Dermis blood vessel endothelial cell (primary cell): ENCODE measurements around the gene RGS10. TPM values are rescaled to one million over a fixed set of nuclear protein-coding genes. Genes with fewer than 3 reads are reported as not detected.
"Not testable (repeated sequence)": the region's sequence is repeated elsewhere in the genome, so short reads cannot be mapped to it uniquely, and the experiment has no call there.

Experiments used
- DNase-seq: peaks from one replicate; pipeline ENCODE4 v3.0.0; 2010
- total RNA-seq: library from RNA; depleted of rRNA; stranded (reverse); fragments of >200 nt; gene quantifications from 2 replicates; pipeline ENCODE4 v1.2.3, GENCODE V29; 2014

Gene RGS10
- total RNA-seq, 1 donor from 2014 or later, result 12.6 TPM

DNA sequence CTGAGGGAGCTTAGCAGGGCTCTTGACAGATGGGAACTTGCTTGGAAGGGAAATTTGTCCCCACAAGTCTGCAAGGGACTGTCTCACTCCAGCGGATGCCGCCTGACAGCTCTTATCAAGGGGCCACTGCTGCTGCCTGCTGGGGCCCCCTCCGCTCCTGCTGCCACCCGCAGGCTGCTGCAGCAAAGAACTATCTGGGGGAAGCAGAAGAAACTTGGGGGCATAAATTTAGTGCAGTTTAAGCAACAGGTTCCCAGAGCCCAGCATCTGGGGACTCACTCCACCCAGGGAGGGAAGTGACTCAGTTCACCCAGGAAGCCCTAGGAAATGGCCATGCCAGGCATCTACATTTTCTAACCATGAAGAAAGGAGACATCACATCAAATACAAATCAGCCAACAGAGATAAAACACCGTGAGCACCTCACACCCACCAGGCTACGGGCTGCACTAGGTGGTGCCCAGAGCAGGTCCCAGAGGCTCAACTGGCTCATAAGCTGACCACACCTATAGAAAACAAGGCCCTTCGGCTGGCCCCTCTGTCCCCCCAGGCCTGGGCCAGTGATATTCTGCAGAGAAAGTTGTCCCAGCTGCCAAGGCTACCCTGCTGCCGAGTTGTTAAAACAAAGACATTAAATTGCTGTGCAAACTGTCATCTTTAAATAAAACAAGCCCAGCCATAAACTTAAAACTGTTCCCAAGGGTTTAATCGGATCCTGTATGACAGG is 3.7 kb downstream of the RGS10 start:
- DNase-seq, result no peak

DNA sequence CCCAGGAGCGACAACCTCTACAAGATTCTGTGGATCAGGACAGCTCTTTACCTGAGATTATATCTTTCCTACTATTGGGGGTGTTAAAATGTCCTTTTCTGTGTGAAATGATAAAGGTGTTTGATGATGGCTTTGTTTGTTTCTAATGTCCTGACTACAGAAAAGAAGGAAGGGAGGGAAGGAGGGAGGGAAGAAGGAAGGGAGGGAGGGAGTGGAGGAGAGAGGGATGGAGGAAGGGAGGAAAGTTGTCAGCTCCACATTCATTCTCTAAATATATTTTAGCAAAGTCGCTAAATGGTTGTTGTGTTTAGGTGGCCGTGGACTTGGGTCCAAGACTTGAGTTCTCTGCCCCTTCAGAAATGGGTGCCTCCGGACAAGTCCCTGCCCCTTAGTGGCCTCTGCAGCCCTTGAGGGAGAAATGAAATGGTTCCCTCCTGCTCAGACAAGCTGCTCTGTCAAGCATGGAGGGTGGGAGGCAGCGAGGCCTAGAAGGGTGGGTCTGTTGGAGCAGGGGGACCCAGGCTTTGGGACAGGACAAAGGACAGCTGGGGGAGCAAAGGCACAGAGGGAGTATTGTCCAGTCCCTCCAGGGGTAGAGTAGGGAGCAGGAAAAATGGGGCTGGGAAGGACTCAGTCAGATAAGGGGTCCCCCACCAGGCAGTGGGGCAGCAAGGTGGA is 4.4 kb downstream of the RGS10 start:
- DNase-seq, result no peak

DNA sequence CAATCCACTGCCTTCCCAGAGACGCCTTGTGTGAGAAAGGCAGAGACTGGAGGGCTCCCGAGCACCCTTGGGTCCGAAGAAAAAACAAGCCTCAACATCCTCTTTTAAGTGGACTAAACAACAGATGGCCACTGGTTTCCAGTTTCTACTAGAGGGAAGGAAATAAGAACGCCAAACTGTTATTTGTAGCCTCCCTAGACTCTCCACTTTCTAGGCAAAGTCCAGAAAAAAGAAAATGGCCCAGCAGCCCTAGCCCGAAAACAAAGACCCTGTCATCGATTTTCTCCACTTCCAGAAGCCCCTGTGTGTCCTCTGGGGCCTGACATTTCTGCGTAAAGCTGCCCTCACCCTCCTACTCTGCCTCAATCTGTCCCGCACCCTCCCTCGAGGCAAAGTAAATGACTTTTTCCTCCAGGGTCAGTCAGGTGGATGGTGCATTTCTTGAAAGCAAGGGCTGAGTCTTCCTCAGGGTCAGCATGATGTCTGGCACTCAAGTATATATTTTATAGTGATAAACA is 6.0 kb downstream of the RGS10 start:
- DNase-seq, result no peak

DNA sequence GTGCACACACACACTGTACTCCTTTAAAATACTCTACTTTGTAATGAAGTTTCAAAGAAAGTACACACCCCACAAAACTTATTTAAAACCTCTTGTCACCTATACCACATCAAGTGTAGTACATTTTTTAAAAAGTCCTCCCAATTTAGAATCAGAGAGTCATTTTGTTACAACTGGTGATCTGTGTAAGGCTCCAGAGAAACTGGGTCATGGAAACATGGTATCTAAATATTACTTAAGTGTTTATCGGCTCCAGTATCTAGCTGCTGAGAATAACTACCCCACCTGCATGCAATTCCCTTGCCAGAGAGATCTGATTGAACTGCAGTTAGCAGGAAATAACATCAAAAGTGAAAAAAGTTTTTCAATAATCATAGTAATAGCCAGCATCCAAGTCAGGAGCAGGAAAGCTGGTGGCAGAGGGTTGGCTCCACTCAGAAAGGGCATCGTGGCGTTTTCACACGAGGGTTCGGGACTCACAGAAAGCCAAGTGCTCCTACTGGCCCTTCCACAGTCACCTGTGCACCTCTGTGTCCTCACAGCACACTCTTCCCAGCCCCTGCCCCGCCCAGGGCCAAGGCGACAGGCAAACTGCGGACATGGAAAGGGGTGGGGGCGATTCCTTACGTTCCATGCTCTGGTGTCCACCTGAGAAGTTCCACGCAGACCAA is 6.5 kb downstream of the RGS10 start:
- no peak for DNase-seq

DNA sequence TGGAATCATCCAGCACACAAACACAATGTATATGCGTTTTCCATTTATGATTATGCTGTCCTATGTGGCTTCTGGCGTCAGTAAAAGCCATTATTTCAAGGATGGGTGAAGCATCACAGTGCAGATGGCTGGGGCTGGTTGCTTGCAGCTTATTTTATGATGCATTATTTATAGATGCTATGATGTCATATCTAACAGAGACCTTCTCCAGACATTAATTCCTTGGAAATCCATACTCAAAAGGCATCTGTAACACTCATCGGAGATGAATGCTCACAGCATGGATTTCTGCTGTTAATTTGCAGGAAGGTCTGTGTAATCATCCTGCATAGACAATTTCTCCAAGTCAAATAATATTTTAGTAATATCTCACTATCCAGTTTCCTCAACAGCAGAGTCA is 7.2 kb downstream of the RGS10 start:
- no peak for DNase-seq

DNA sequence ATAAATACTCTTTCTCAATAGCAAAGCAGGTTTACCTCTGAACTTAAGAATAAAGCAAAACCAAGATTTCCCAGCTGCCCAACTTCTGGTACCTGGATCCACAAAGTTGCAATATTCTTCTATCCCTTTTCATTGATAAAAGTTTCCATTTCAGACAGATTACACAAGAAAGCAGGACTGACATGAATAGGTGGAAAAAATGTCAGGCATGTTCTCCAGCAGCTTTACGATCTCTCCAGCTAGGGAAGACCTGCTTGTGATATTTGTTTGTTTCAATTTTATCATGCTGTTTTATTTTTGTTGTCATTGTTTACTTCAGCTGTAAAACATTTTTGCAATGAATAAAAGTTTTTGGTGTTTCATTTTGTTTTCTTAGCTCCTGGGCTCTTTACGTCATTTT is 9.0 kb downstream of the RGS10 start:
- DNase-seq, result no peak

DNA sequence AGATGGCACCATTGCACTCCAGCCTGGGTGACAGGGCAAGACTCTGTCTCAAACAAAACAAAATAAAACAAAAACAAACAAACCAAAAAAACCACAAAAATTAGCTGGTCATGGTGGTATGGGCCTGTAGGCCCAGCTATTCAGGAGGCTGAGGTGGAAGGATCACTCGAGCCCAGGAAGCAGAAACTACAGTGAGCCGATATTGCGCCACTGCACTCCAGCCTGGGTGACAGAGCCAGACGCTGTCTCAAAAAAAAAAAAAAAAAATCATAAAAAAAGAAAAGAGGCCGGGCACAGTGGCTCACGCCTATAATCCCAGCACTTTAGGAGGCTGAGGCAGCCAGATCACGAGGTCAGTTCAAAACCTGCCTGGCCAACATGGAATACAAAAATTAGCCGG is 9.7 kb downstream of the RGS10 start:
- not testable (repeated sequence) for DNase-seq

DNA sequence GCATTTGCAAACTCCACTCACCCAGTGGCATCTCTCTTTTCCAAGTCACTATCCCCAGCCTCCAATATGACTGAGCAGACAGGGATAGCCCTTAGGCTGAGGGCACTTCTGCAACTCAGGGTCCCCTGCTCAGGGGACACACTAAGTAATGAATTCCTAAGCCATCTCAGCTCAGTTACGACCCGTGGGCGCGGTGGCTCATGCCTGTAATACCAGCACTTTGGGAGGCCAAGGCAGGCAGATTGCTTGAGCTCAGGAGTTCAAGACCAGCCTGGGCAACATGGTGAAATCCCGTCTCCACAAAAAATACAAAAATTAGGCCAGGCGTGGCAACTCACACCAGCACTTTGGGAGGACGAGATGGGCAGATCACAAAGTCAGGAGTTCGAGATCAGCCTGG is 10.3 kb downstream of the RGS10 start:
- DNase-seq, result not testable (repeated sequence)

DNA sequence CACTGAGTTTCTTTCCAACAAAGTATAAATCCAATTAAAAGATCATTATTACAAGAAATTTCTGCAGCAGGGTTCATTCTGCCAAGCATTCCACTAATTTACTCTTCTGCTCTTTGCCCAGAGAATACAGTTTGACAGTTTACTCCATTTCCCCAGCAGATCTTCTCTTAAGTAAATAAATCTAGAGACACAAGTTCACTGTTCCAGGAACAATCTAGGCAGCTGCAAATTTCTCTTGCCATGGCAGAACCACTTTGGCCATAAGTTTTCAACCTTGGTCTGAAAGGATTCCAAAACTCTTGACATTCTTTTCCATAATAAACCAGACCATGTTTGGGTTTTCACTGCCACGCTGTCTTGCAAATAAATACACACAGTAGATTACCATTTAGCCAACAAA is 11.5 kb downstream of the RGS10 start:
- DNase-seq, result no peak

DNA sequence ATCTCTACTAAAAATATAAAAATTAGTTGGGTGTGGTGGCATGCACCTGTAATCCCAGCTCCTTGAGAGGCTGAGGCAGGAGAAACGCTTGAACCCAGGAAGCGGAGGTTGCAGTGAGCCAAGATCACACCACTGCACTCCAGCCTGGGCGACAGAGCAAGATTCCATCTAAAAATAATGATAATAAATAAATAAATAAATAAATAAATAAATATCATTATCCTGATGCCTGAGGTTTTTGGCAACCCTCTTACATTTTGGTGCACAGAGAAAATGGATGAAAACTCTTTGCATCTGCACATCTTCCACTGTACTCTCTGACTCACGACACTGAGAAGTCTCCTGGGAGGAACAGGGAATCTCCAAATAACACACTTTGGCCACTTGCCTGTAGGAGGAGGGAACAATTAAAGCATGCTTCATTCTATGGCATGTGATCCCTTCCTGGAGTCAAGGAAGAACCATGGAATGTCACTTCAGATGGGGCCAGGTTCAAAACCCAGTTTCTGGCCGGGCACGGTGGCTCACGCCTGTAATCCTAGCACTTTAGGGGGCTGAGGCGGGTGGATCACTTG is 13.8 kb downstream of the RGS10 start:
- peak; percentile 61 for DNase-seq

DNA sequence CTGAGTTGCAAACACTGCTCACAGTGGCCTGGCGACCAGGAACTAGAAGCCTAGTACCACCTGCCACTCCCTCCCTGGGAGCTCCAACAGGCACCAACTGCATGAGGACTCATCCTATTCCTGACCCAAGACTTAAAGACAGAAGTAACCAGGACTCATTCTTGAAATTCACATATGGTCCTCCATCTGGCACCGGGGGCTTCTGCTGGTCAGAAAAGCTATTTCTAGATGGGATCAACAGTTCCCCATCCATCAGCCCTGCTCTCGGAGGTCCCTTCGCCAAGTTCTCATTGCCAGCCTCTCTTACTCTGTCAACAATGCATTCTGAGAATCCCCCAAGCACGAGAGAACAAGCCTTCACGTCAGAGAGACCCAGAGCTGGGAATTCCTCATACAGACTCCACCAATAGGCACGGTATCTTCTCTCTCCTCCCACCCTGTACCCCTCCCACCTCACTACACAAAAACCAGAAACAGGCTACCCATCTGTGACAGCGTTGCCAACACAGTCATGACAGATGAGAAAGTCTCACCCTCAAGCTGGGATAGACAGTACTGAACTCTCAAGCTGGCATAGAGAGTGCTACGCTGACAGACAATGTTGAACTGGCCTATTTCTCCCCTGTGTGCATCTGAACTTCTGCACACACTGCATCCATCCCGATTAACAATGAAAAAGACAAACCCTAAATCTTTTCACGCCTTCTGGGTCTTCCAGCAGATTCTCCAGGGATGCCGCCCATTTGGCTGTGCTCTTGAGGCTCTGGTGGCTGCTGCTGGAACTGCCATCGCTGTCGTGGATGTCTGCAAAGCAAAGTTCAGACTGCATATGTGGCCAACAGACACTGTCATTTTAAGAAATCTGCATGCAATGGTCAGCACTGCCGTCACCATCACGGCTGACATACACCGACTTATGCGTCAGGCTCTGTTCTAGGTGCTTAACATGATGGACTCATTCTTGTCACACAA is 15.6 kb downstream of the RGS10 start:
- no peak for DNase-seq

DNA sequence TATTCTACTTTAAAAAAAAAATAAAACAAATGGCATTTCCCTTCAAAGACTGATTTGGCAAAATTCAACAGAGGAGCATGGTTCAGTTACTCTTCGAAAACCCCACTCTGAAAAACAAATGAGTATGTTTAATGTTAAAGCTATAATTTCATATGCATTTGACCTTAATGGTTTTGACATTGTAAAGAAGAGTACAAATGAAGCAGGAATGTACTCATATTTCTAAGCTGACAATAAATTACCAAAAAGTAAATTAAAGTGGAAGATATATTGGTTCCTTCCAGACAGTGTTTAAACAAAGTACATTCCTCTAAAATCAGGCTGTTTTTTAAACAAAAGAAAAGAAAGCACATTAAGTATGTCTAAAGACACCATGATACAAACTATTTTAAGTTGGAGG is 16.4 kb downstream of the RGS10 start:
- DNase-seq, result no peak

DNA sequence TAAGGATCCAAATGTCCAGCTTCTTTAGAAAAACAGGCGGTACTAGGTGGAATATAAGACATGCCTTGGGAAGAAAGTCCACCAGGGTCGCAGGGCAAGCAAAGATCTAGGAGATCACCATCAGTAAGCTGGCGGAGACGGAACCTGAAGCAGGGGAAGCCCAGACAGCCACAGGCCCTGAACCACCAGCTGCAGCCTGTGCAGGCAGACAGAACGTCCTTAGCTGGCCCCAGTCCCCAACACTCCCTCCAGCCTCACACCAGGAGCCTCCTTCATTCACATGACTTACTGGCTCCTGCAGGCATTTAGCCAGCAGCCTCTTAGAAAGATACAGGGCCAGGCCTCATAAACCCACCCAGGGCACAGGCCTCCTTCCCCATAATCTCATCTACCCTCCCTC is 17.4 kb downstream of the RGS10 start:
- no peak for DNase-seq

DNA sequence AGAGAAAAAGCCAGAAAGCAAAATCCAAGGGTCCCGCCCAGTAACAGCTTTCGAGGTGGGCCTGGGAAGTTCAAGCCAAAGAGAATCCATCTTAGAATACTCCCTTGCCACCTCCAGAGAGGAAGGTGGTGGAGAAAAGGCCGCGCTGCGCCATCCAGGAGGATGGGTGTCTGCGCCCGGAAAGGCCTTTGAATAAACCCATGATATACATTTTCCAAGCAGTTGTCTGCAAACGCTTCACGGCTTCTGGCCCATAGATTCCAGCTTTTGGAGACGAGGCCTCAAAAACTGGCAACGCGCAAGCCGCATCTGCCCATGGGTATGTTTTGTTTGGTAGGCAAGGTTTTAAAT is 17.8 kb downstream of the RGS10 start:
- no peak for DNase-seq

DNA sequence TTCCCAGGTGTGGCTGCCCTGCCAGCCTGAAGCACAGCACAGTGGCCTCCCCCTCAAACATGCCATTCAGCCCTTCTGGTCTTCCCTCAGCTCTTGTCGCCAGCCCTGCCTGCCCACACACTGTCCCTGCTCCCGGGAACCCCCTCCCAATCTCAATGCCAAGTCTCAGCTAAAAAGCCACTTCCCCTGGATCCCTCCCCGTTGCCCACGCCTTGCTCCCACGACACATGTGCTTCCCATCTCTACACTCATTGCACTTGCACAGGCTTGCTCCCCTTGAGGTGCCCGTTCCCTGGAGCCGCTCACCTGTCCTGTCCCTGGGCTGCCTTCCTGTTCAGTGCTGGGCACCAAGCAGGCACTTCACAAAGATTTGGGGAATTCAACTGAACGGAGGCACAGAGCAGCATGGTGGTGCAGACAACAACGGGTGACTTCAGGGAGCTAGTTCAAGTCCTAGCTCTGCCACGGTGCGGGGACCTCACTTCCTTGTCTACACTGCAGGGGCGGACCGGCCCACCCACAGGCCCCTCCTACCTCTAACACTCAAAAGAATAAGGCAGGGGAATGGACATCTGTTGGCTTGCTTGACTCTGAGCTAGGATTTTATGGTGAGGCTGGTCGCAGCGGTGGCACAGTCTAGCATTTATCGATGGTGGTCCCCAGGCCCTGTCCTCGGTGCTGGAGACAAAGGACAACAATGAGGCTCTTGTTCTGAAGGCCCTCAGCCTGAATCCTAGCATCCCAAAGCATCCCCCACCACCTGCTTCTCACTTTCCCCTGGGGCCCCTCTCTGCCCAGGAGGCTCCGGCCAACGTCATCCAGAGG is 18.4 kb downstream of the RGS10 start:
- DNase-seq, result no peak

DNA sequence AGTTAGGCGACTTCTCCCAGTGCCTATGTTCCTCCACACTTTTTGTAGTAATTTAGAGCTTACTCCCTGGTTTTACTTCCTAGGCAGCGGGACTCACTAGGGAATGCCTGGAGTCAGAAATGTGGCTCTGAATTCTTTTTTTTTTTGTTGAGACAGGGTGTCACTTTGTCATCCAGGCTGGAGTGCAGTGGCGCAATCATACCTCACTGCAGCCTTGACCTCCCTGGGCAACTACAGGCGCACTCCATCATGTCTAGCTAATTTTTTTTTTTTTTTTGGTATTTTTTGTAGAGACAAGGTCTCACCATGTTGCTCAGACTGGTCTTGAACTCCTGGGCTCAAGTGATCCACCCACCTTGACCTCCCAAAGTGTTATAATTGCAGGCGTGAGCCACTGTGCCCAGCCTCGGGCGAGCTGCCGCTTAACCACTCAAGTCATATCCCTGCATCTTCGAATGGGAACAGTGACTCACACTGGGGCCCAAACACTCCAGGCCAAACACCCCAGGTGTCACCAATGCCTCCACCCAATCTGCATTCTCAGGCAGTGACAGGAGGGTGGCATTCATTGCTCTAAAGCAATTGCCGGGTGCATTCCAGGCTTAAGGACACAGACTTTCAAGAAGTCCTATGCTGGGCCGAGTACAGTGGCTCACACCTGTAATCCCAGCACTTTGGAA is 19.6 kb downstream of the RGS10 start:
- DNase-seq, result no peak

DNA sequence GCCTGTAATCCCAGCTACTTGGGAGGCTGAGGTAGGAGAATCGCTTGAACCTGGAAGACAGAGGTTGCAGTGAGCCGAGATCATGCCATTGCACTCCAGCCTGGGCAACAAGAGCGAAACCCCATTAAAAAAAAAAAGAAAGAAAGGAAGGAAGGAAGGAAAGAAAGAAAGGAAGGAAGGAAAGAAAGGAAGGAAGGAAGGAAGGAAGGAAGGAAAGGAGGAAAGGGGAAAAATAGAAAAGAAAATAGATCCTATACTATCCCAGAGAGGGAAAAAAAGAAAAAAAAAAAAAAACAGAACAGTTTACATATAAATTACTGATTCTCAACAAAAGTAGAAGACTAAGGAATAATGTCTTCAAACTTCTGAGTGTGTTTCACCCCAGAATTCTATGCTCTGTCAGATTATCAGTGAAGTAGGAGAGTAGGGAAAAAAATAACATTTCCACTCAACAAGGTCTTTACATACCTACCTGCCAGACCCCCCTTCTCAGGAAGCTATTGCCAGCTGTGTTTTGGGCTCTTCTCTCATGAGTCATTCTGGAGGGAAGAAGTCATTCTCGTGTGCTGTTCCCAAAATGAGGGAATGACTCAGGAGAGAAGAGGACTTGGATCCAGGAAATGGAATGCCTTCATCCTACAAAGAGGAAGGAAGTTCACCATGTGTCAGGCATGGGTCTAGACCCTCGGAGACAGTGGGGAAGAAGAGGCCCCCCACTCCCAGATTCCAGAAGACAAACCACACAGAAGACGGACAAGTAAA is 20.9 kb downstream of the RGS10 start:
- peak; percentile 76 for DNase-seq

DNA sequence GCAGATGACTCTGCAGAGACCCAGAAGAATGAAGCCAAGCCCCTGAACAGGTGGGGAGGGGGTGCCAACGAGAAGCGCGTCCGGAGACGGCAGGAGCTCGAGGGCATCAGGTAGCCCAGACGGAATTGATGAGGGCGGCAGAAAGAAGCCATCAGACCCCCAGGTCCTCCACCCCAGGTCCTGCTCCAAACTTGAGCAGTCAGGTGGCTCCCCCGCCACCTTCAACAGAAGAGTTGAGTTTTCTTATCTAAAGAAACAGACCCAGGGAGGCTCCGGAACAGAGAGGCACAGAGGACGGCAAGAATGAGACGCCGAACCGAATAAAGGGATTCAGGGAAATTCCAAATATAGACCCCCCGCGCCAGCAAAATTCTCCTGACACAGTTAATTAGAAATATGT is 22.2 kb downstream of the RGS10 start:
- no peak for DNase-seq

DNA sequence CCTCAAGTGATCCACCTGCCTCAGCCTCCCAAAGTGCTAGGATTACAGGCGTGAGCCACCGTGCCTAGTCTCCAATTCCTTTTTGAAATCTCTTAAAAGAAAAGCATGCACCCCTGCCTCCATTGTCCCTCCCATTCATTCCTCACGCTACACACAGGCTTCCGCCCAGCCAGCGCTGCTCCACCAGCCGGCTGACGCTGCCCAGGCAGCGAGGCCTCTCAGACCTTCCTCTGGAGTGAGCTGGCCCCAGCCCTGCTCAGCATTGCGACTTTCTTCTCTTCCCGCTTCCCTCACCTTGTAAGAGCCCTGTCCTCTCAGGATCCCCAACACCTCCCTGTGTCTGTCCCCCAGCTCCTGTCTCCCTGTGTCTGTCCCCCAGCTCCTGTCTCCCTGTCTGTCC is 23.6 kb downstream of the RGS10 start:
- DNase-seq, result no peak

DNA sequence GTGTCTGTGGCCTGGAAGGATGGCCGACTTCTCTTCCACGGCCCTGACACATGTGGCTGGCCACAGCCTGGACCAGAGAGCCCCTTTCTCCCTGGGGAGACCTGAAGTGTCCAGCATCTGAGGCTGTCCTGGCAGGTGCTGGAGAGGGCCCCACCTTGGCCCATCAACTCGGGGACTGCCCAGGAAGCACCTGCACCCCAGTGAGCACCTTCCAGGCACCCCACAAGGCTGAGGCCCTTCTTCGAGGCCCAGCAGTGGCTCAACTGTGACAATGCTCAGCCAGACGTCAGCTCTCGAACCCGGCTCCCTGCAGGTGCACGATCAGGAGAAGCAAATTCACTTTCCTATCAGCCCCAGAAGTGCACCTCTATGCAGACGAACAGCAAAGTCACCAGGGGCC is 24.3 kb downstream of the RGS10 start:
- DNase-seq, result no peak
